ENCODE results near the gene GAREM1.

GAREM1 gene

DNA sequence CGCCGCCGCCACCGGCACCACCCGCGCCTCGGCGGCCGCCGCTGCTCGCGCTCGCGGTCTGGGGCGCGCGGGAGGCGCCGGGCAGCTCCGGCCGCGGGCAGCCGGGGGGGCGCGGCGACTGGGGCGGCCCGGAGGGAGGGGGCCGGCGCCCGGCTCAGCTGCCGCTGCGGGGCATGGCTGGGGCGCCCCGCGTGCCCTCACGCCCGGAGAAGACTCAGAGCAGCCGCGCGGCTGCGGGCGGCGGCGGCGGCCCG lies 295 bp downstream of the GAREM1 start:
- DNase-seq (ENCODE audit: low read depth) = no peak
- TF ChIP-seq, protein P1, sequence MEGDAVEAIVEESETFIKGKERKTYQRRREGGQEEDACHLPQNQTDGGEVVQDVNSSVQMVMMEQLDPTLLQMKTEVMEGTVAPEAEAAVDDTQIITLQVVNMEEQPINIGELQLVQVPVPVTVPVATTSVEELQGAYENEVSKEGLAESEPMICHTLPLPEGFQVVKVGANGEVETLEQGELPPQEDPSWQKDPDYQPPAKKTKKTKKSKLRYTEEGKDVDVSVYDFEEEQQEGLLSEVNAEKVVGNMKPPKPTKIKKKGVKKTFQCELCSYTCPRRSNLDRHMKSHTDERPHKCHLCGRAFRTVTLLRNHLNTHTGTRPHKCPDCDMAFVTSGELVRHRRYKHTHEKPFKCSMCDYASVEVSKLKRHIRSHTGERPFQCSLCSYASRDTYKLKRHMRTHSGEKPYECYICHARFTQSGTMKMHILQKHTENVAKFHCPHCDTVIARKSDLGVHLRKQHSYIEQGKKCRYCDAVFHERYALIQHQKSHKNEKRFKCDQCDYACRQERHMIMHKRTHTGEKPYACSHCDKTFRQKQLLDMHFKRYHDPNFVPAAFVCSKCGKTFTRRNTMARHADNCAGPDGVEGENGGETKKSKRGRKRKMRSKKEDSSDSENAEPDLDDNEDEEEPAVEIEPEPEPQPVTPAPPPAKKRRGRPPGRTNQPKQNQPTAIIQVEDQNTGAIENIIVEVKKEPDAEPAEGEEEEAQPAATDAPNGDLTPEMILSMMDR (IDR thresholded peaks at IDR 0.05; ENCODE audit: low read depth, low read length, missing control alignments) = no peak
- H3K4me3 ChIP-seq (ENCODE audit: low read depth, low read length) = peak overlapping the region; percentile 48

DNA sequence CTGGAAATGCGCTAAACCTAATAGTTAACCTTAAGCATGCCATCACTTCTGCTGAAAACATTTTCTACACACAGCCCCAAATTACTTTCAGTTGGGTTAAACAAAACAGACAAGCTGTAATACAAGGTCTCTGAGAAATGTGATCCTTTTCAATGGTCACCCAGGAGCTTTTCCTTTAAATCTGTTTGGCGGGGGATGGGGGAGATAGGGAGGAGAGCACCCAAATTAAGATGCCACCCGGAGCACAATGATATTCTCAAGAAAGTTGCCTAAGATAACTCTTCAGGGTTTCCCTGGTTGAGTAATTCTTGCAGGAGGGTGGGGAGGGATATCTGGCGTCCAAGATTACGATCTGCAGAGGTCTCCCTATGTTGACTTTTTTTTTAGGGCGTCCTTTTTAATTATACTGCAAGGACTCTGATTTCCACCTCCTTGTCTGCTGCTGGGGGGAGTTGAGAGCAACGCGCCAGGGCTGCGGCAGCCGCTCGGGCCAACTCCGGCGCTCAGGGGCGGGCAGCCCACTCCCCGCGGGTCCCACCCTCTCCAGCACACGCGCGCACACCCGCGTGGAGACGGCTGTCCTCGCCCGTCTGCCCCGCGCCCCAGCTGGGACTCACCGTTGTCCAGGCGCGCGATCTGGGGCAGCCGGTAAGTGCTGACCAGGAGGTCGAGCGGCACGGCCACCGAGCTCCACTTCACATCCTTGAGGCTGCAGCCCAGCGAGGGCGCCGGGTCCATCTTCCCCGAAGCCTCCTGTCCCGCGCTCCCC lies 807 bp downstream of the GAREM1 start:
- no peak for DNase-seq (ENCODE audit: low read depth)
- TF ChIP-seq, protein P1 (IDR thresholded peaks at IDR 0.05; ENCODE audit: low read depth, low read length, missing control alignments) = no peak

DNA sequence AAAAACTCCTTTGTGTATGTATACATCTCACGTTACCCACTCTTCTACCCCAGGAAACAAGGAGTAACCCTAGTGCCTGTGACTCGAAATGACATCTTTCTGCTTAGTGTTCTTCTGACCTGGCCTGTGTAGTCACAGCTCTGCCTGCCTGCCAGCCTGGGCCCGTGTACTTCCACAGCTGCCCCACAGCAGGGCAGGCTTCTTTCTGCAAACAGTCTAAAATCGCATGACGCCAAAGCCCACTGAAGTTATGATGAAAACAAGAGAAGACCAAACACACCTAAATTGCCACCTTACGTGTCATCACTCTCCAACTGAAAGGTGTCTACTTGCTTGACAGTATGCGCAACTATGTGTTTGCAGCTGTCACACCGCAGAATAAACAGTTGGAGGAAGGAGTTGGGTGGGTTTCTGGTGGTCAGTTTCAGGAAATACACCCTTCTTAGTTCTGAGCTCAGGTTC lies 1.5 kb downstream of the GAREM1 start:
- TF ChIP-seq, protein P1 (IDR thresholded peaks at IDR 0.05; ENCODE audit: low read depth, low read length, missing control alignments) = no peak
- no peak for DNase-seq (ENCODE audit: low read depth)
- no peak overlapping the region for H3K4me3 ChIP-seq (ENCODE audit: low read depth, low read length)

More for the DNA sequence above, 807 bp downstream of the GAREM1 start:
- peak overlapping the region; percentile 48 for H3K4me3 ChIP-seq (ENCODE audit: low read depth, low read length)

DNA sequence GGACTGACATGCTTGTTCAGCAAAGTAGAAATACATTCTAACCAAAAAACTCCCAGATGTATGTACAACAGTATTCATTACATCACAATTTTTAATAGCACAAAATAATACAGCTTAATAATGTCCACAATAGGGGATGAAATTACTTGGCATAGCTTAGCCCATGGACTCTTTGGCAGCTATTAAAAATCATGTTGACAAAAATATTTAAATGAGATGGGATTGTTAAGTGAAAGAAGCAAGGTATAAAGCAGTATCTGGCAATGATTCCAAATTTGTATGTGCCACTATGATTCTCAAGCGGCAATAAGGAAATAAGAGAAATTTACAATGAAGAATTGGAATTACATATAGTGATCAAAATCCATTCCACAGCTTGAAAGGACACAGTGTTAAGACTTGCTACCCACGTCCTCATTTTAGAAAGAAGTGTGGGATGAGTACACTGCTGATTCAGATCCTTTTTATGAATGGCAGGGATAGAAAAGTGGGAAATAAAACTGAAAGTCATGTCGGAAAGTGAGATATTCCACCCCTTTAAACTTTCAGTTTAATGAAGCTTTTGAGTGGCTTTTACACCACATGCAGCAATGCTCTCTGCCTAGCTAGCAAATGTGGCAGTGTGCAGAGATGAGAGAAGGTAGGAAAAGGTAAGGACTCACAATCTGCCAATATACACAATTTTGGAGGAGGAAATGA lies 2.4 kb downstream of the GAREM1 start:
- no peak for DNase-seq (ENCODE audit: low read depth)
- no peak overlapping the region for H3K4me3 ChIP-seq (ENCODE audit: low read depth, low read length)
- TF ChIP-seq, protein P1 (IDR thresholded peaks at IDR 0.05; ENCODE audit: low read depth, low read length, missing control alignments) = no peak

DNA sequence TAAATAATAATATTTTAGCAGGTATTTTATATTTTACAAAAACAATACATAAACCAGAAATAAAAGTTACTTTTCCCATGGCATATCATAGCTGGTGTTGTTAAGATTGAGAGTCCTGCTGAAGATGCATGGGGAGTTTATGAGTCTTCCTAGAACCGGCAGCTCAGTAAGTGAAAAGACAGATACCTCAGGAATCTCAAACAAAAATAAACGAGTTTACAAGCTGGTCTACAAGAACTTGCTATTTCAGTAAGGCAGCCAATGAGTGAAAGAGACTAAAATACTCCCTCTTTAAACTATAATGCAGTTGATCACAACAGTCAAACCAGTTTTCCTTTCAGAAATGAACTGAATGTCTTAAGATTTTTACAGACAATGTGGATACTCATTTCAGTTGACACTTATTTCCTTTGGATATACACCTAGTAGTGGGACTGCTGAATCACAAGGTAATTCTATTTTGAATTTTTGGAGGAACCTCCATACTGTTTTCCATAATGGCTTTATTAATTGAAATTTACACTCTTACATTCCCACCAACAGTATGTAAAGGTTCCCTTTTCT lies 8.9 kb downstream of the GAREM1 start:
- TF ChIP-seq, protein P1 (IDR thresholded peaks at IDR 0.05; ENCODE audit: low read depth, low read length, missing control alignments) = no peak
- H3K4me3 ChIP-seq (ENCODE audit: low read depth, low read length) = no peak overlapping the region
- no peak for DNase-seq (ENCODE audit: low read depth)

DNA sequence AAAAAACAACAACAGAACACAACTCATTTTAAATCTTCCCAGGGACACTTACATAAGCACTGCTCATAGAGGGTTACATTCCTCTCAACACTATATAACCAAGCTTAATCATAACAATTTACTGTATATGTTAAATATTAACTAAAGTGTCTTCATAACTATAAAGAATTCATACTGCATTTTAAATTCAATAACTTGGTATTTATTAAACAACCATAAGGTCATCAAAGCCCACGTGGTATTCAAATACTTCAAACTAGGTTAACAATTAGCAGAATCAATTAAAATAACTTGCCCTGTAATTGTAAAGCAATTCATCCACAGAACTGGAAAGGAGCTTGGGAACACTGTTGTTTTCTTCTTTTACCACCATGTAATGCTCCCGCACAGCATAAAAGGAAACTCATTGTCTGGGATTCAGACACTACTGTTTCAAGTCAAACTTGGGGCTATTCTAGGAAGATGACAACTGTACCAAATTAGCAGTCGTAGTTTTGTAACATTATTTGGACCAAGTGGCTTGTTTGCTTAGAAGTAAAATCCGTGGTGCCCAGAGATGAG lies 10.4 kb downstream of the GAREM1 start:
- no peak for DNase-seq (ENCODE audit: low read depth)
- no peak overlapping the region for H3K4me3 ChIP-seq (ENCODE audit: low read depth, low read length)
- TF ChIP-seq, protein P1 (IDR thresholded peaks at IDR 0.05; ENCODE audit: low read depth, low read length, missing control alignments) = no peak

Measured in GM12864 (cell line).